Esophagus (tissue), 2 donors: ENCODE results near the gene TRDMT1. TPM values are rescaled to one million over a fixed set of nuclear protein-coding genes. Genes with fewer than 3 reads are reported as not detected.

Experiments used
- H3K27ac ChIP-seq, 2 donors: one replicate each; pipeline ENCODE4 v1.5.1; 2013; ENCODE audit warnings: low read depth in 2 of 2, mild to moderate bottlenecking in 2 of 2, inconsistent platforms in 1 of 2, low read length in 1 of 2, moderate library complexity in 1 of 2
- H3K27me3 ChIP-seq, 2 donors: one replicate each; pipeline ENCODE4 v1.6.1; 2013; ENCODE audit warnings: low read length in 2 of 2, control low read depth in 1 of 2, mild to moderate bottlenecking in 1 of 2; ENCODE audit not compliant: insufficient read depth in 2 of 2, control insufficient read depth in 1 of 2
- H3K36me3 ChIP-seq, 2 donors: one replicate each; pipeline ENCODE4 v1.6.1; 2013; ENCODE audit warnings: low read length in 1 of 2; ENCODE audit not compliant: control insufficient read depth in 2 of 2, insufficient read depth in 2 of 2
- H3K4me1 ChIP-seq, 2 donors: one replicate each; pipeline ENCODE4 v1.6.1; 2013; ENCODE audit warnings: low read length in 1 of 2; ENCODE audit not compliant: control insufficient read depth in 2 of 2, insufficient read depth in 2 of 2
- H3K4me3 ChIP-seq, 2 donors: one replicate each; pipeline ENCODE4 v1.5.1; 2013; ENCODE audit warnings: low read length in 2 of 2, mild to moderate bottlenecking in 2 of 2, low read depth in 1 of 2, moderate library complexity in 1 of 2
- H3K9me3 ChIP-seq, 2 donors: one replicate each; pipeline ENCODE4 v1.6.1; 2013; ENCODE audit warnings: mild to moderate bottlenecking in 2 of 2, low read depth in 1 of 2, low read length in 1 of 2, moderate library complexity in 1 of 2; ENCODE audit not compliant: control insufficient read depth in 2 of 2, insufficient read depth in 1 of 2
- WGBS, 2 donors: extraction: QIAGEN DNeasy Blood & Tissue Kit; methylation state at CpG; one replicate each; pipeline ENCODE4 v1.1.7; 2013; 5-methylcytosine and 5-hydroxymethylcytosine counted together
- polyA plus RNA-seq, 2 donors: library from polyadenylated mRNA; stranded (reverse); fragments of 200-250 nt; gene quantifications; one replicate each; pipeline ENCODE4 v1.2.3, GENCODE V29; 2013
- donor health status: healthy with polysubstance abuse.
- donor health status: Bipolar disorder and iron deficiency.

The TRDMT1 gene
- polyA plus RNA-seq, 2 donors: 0.81 to 1.2 TPM

- Histone ChIP-seq H3K4me3 (no peak overlapping the region), H3K27ac (no peak overlapping the region), H3K27me3 (peaks cover 0 to 3% of the 10 kb centered on the region in 2 donors), H3K36me3 (no peaks in the 10 kb centered on the region), H3K9me3 (peaks cover 0 to 6% of the 10 kb centered on the region in 2 donors), H3K4me1 (peaks cover 0 to 12% of the 10 kb centered on the region in 2 donors)
- 80 to 83% methylated on average over 4 of the region's 4 CpGs for whole genome bisulfite sequencing, 2 donors
Observed at GRCh38 chr10:17225808-17226207, 24.3 kb upstream of the TRDMT1 start.

GRCh38 chr10:17222329-17222728, 20.9 kb upstream of the TRDMT1 start:
- Histone ChIP-seq H3K9me3 (no peaks in the 10 kb centered on the region), H3K36me3 (no peaks in the 10 kb centered on the region), H3K4me1 (peaks cover 0 to 2% of the 10 kb centered on the region in 2 donors), H3K4me3 (no peak overlapping the region), H3K27me3 (no peaks in the 10 kb centered on the region), H3K27ac (no peak overlapping the region)
- WGBS, 2 donors: 68 to 77% methylated on average over 4 of the region's 4 CpGs

GRCh38 chr10:17220652-17221100, 19.2 kb upstream of the TRDMT1 start:
- Histone ChIP-seq H3K27me3 (no peaks in the 10 kb centered on the region), H3K36me3 (no peaks in the 10 kb centered on the region), H3K9me3 (no peaks in the 10 kb centered on the region), H3K27ac (no peak overlapping the region), H3K4me1 (no peaks in the 10 kb centered on the region), H3K4me3 (no peak overlapping the region)
- 59 to 60% methylated on average over 1 of the region's 1 CpG for WGBS, 2 donors

GRCh38 chr10:17219024-17219423, 17.6 kb upstream of the TRDMT1 start:
- Histone ChIP-seq H3K4me3 (no peak overlapping the region), H3K36me3 (no peaks in the 10 kb centered on the region), H3K9me3 (no peaks in the 10 kb centered on the region), H3K27me3 (no peaks in the 10 kb centered on the region), H3K27ac (no peak overlapping the region), H3K4me1 (no peaks in the 10 kb centered on the region)
- WGBS, 2 donors: 65 to 78% methylated on average over 2 of the region's 2 CpGs

- no peaks in the 10 kb centered on the region for H3K27me3 ChIP-seq
- no peak overlapping the region for H3K27ac ChIP-seq
- WGBS, 2 donors: 95% methylated on average over 1 of the region's 1 CpG
- H3K9me3 ChIP-seq: no peaks in the 10 kb centered on the region
- H3K4me1 ChIP-seq: no peaks in the 10 kb centered on the region
- no peak overlapping the region for H3K4me3 ChIP-seq
- H3K36me3 ChIP-seq: no peaks in the 10 kb centered on the region
Observed at GRCh38 chr10:17217631-17218232, 16.3 kb upstream of the TRDMT1 start.

- H3K4me1 ChIP-seq: no peaks in the 10 kb centered on the region
- no peaks in the 10 kb centered on the region for H3K27me3 ChIP-seq
- 81 to 87% methylated on average over 6 of the region's 6 CpGs for WGBS, 2 donors
- no peaks in the 10 kb centered on the region for H3K36me3 ChIP-seq
- H3K27ac ChIP-seq: peak overlapping the region; percentile 45 to 74
- no peak overlapping the region for H3K4me3 ChIP-seq
- H3K9me3 ChIP-seq: no peaks in the 10 kb centered on the region
Observed at GRCh38 chr10:17216901-17217395, 15.5 kb upstream of the TRDMT1 start.

- H3K27ac ChIP-seq: peak overlapping the region; percentile 45 to 74
- WGBS, 2 donors: 79 to 90% methylated on average over 5 of the region's 5 CpGs
- H3K4me3 ChIP-seq: no peak overlapping the region
- no peaks in the 10 kb centered on the region for H3K4me1 ChIP-seq
- H3K9me3 ChIP-seq: no peaks in the 10 kb centered on the region
- no peaks in the 10 kb centered on the region for H3K36me3 ChIP-seq
- H3K27me3 ChIP-seq: no peaks in the 10 kb centered on the region
Observed at GRCh38 chr10:17216217-17216900, 14.9 kb upstream of the TRDMT1 start.

- WGBS, 2 donors: 85 to 89% methylated on average over 2 of the region's 2 CpGs
- Histone ChIP-seq H3K9me3 (no peaks in the 10 kb centered on the region), H3K36me3 (no peaks in the 10 kb centered on the region), H3K27me3 (no peaks in the 10 kb centered on the region), H3K4me1 (no peaks in the 10 kb centered on the region), H3K4me3 (no peak overlapping the region), H3K27ac (no peak overlapping the region)
Observed at GRCh38 chr10:17215782-17216122, 14.3 kb upstream of the TRDMT1 start.

- WGBS, 2 donors: 41 to 58% methylated on average over 9 of the region's 9 CpGs
- Histone ChIP-seq H3K4me1 (no peaks in the 10 kb centered on the region), H3K36me3 (no peaks in the 10 kb centered on the region), H3K27me3 (no peaks in the 10 kb centered on the region), H3K9me3 (no peaks in the 10 kb centered on the region), H3K4me3 (no peak overlapping the region), H3K27ac (peak overlapping the region; percentile 17 to 71)
Observed at GRCh38 chr10:17214971-17215781, 13.7 kb upstream of the TRDMT1 start.
